Measurements from ENCODE around the gene BBOX1.
"Not testable (repeated sequence)": the region's sequence is repeated elsewhere in the genome, so short reads cannot be mapped to it uniquely, and the experiment has no call there.

Gene BBOX1

GRCh38 chr11:26997378-26997777 is 43.2 kb upstream of the BBOX1 start:
- TF ChIP-seq CTCF (IDR thresholded peaks at IDR 0.05; ENCODE audit: low read depth, low read length, missing control alignments) = no peak
- H3K36me3 ChIP-seq (replicated peaks) = no peaks in the 10 kb centered on the region
- H3K27me3 ChIP-seq (replicated peaks) = no peaks in the 10 kb centered on the region
- DNase-seq = no peak
- H3K27ac ChIP-seq = no peak overlapping the region
- no peak overlapping the region for H3K4me3 ChIP-seq (ENCODE audit: low read depth, low read length)
- in situ Hi-C loops (cut with HindIII; ENCODE audit: low pct_ligation_motif_present, low sequenced_read_pairs) = no loop called here

GRCh38 chr11:27001136-27001730 is 39.4 kb upstream of the BBOX1 start:
- H3K27me3 ChIP-seq (replicated peaks); in situ Hi-C loops (cut with HindIII; ENCODE audit: low pct_ligation_motif_present, low sequenced_read_pairs); H3K4me3 ChIP-seq (ENCODE audit: low read depth, low read length); DNase-seq; H3K27ac ChIP-seq; H3K36me3 ChIP-seq (replicated peaks): not testable (repeated sequence)

GRCh38 chr11:27002431-27002830 is 38.2 kb upstream of the BBOX1 start:
- in situ Hi-C loops (cut with HindIII; ENCODE audit: low pct_ligation_motif_present, low sequenced_read_pairs) = no loop called here
- no peak for TF ChIP-seq CTCF (IDR thresholded peaks at IDR 0.05; ENCODE audit: low read depth, low read length, missing control alignments)

GRCh38 chr11:27002838-27003237 is 37.8 kb upstream of the BBOX1 start:
- H3K4me3 ChIP-seq (ENCODE audit: low read depth, low read length) = no peak overlapping the region
- no peak for TF ChIP-seq CTCF (IDR thresholded peaks at IDR 0.05; ENCODE audit: low read depth, low read length, missing control alignments)
- no peaks in the 10 kb centered on the region for H3K27me3 ChIP-seq (replicated peaks)
- H3K27ac ChIP-seq = no peak overlapping the region
- in situ Hi-C loops (cut with HindIII; ENCODE audit: low pct_ligation_motif_present, low sequenced_read_pairs) = no loop called here
- no peaks in the 10 kb centered on the region for H3K36me3 ChIP-seq (replicated peaks)
- no peak for DNase-seq

More at GRCh38 chr11:27002431-27002830, 38.2 kb upstream of the BBOX1 start:
- no peak for DNase-seq
- H3K4me3 ChIP-seq (ENCODE audit: low read depth, low read length) = no peak overlapping the region
- no peaks in the 10 kb centered on the region for H3K27me3 ChIP-seq (replicated peaks)
- H3K36me3 ChIP-seq (replicated peaks) = no peaks in the 10 kb centered on the region
- no peak overlapping the region for H3K27ac ChIP-seq

- H3K27me3 ChIP-seq (replicated peaks) = no peaks in the 10 kb centered on the region
- in situ Hi-C loops (cut with HindIII; ENCODE audit: low pct_ligation_motif_present, low sequenced_read_pairs) = no loop called here
Observed at GRCh38 chr11:27004103-27004502, 36.5 kb upstream of the BBOX1 start.

More at GRCh38 chr11:27004103-27004502, 36.5 kb upstream of the BBOX1 start:
- Histone ChIP-seq H3K4me3 (ENCODE audit: low read depth, low read length) (no peak overlapping the region), H3K36me3 (replicated peaks) (no peaks in the 10 kb centered on the region), H3K27ac (no peak overlapping the region)
- DNase-seq = no peak
- TF ChIP-seq CTCF (IDR thresholded peaks at IDR 0.05; ENCODE audit: low read depth, low read length, missing control alignments) = no peak
